A549 (cell line): Measurements from ENCODE around the gene MR1. TPM values are rescaled to one million over a fixed set of nuclear protein-coding genes. Genes with fewer than 3 reads are reported as not detected.

Experiments
- ATAC-seq, 2 experiments: fragments of 200-7000 bp in 1 of 2; fragments of >200 bp in 1 of 2; cut with Nextera tagmentation in 1 of 2; cut with Tn5 transposase in 1 of 2; 3 replicates each; pipeline versions ENCODE4 v1.8.0 to v1.9.1; 2018 to 2020; ENCODE audit warnings: mild to moderate bottlenecking in 1 of 2, moderate library complexity in 1 of 2
- CTCF ChIA-PET: fragments of 300-600 bp; sonication (Branson Sonifier 250); formaldehyde crosslinking; extraction: SDS; loops from one replicate; lab custom pipeline; 2021; ENCODE audit warnings: antibody characterized with exemption, inconsistent platforms; lab: Yijun Ruan, JAX
- POLR2A ChIA-PET: fragments of 350-600 bp; formaldehyde crosslinking; extraction: SDS; loops from one replicate; lab custom pipeline; 2021; ENCODE audit warnings: antibody characterized with exemption, inconsistent platforms; lab: Yijun Ruan, JAX
- DNase-seq, 2 experiments: peaks; one replicate each; pipeline versions ENCODE4 v3.0.0 to v3.0.0-alpha.2; 2011 to 2016; ENCODE audit warnings: low read depth in 1 of 2, low spot score in 1 of 2
- FAIRE-seq: peaks from 2 replicates; lab custom pipeline; 2011; peaks lifted over from hg19 to GRCh38; lab: Jason Lieb, UNC
- H3K27ac ChIP-seq, 2 experiments: fragments of >200 bp; sonication (Bioruptor Twin); formaldehyde crosslinking; 3 replicates each; pipeline ENCODE4 v1.5.1; 2016 to 2017
- H3K4me1 ChIP-seq: fragments of >200 bp; sonication (Bioruptor Twin); formaldehyde crosslinking; 3 replicates; pipeline ENCODE4 v1.6.1; 2016
- H3K4me2 ChIP-seq: fragments of >200 bp; sonication (Bioruptor Twin); formaldehyde crosslinking; 3 replicates; pipeline ENCODE4 v1.6.1; 2016
- H3K4me3 ChIP-seq: fragments of >200 bp; sonication (Bioruptor Twin); formaldehyde crosslinking; 3 replicates; pipeline ENCODE4 v1.5.1; 2016
- H3K9me3 ChIP-seq: fragments of >200 bp; sonication (Bioruptor Twin); formaldehyde crosslinking; 3 replicates; pipeline ENCODE4 v1.6.1; 2016
- ATOH8 ChIP-seq: fragments of 250-450 bp; sonication (Bioruptor Pico); IDR thresholded peaks from 2 replicates; pipeline ENCODE4 v1.5.0; 2020; ENCODE audit warnings: low read depth, mild to moderate bottlenecking, moderate library complexity
- CBX2 ChIP-seq: fragments of 200-600 bp; sonication (generic); IDR thresholded peaks from 2 replicates; pipeline ENCODE4 v1.6.1; 2016; ENCODE audit warnings: low read depth, mild to moderate bottlenecking, borderline replicate concordance
- CEBPB ChIP-seq, 2 experiments: fragments of >200 bp in 1 of 2; sonication (Bioruptor Twin) in 1 of 2; formaldehyde crosslinking in 1 of 2; IDR thresholded peaks; 2 replicates each; pipeline ENCODE4 v1.6.1; 2012 to 2016
- E2F6 ChIP-seq: IDR thresholded peaks from 2 replicates; pipeline ENCODE4 v1.6.1; 2012; ENCODE audit warnings: low read depth, borderline replicate concordance
- EHF ChIP-seq: fragments of 250-450 bp; sonication (Bioruptor Pico); IDR thresholded peaks from 2 replicates; pipeline ENCODE4 v1.5.0; 2020; ENCODE audit warnings: mild to moderate bottlenecking
- EHMT2 ChIP-seq: fragments of 200-600 bp; sonication (generic); IDR thresholded peaks from 2 replicates; pipeline ENCODE4 v1.6.1; 2016; ENCODE audit warnings: antibody characterized with exemption, low read depth, mild to moderate bottlenecking, moderate library complexity
- ELK1 ChIP-seq: fragments of 150-350 bp; IDR thresholded peaks from 2 replicates; pipeline ENCODE4 v1.6.1; 2014; ENCODE audit warnings: low read depth, mild to moderate bottlenecking, low read length
- ESRRA ChIP-seq: fragments of 150-350 bp; IDR thresholded peaks from 2 replicates; pipeline ENCODE4 v1.6.1; 2014; ENCODE audit warnings: mild to moderate bottlenecking, low read length, borderline replicate concordance
- FOSB ChIP-seq: fragments of 250-450 bp; sonication (Bioruptor Pico); IDR thresholded peaks from 2 replicates; pipeline ENCODE4 v1.5.0; 2020; ENCODE audit warnings: mild to moderate bottlenecking, moderate library complexity
- FOSL2 ChIP-seq, 2 experiments: fragments of 450-650 bp in 1 of 2; fragments of >200 bp in 1 of 2; sonication (Bioruptor Twin) in 1 of 2; formaldehyde crosslinking; IDR thresholded peaks; 2 replicates each; pipeline versions ENCODE4 v1.5.0 to v1.6.1; 2016 to 2020; ENCODE audit warnings: mild to moderate bottlenecking in 1 of 2, moderate library complexity in 1 of 2
- FOXS1 ChIP-seq: fragments of 250-450 bp; sonication (Bioruptor Pico); IDR thresholded peaks from 2 replicates; pipeline ENCODE4 v1.5.0; 2020; ENCODE audit warnings: mild to moderate bottlenecking, moderate library complexity
- HDAC2 ChIP-seq: fragments of 200-600 bp; sonication (generic); IDR thresholded peaks from 2 replicates; pipeline ENCODE4 v1.6.1; 2016
- HES2 ChIP-seq: fragments of >200 bp; sonication (Bioruptor Twin); formaldehyde crosslinking; IDR thresholded peaks from 2 replicates; pipeline ENCODE4 v1.6.1; 2016
- HOXA7 ChIP-seq: fragments of 250-450 bp; sonication (Bioruptor Pico); IDR thresholded peaks from 2 replicates; pipeline ENCODE4 v1.5.0; 2020; ENCODE audit warnings: mild to moderate bottlenecking, moderate library complexity
- HOXB13 ChIP-seq: fragments of 250-450 bp; sonication (Bioruptor Pico); IDR thresholded peaks from 2 replicates; pipeline ENCODE4 v1.5.0; 2020; ENCODE audit warnings: low read depth, mild to moderate bottlenecking, moderate library complexity
- JUNB ChIP-seq: fragments of >200 bp; sonication (Bioruptor Twin); formaldehyde crosslinking; IDR thresholded peaks from 2 replicates; pipeline ENCODE4 v1.6.1; 2016
- KDM1A ChIP-seq: fragments of 200-600 bp; sonication (generic); IDR thresholded peaks from 2 replicates; pipeline ENCODE4 v1.6.1; 2016; ENCODE audit warnings: low read depth, mild to moderate bottlenecking
- KDM5A ChIP-seq: fragments of 200-600 bp; sonication (generic); IDR thresholded peaks from 2 replicates; pipeline ENCODE4 v1.6.1; 2016; ENCODE audit warnings: antibody characterized with exemption, mild to moderate bottlenecking
- MAX ChIP-seq: IDR thresholded peaks from 2 replicates; pipeline ENCODE4 v1.6.1; 2012
- MAZ ChIP-seq: fragments of 150-350 bp; IDR thresholded peaks from 2 replicates; pipeline ENCODE4 v1.6.1; 2014; ENCODE audit warnings: antibody characterized with exemption, low read depth, low read length, borderline replicate concordance
- MYC ChIP-seq: IDR thresholded peaks from 2 replicates; pipeline ENCODE4 v1.6.1; 2012; ENCODE audit warnings: mild to moderate bottlenecking, inconsistent platforms, low read length, improper control_type of control experiment, borderline replicate concordance
- NPAS2 ChIP-seq: fragments of 250-450 bp; sonication (Bioruptor Pico); IDR thresholded peaks from 2 replicates; pipeline ENCODE4 v1.8.0; 2022; ENCODE audit warnings: mild to moderate bottlenecking, moderate library complexity, borderline replicate concordance
- PBX3 ChIP-seq: IDR thresholded peaks from 2 replicates; pipeline ENCODE4 v1.6.1; 2012
- PHF8 ChIP-seq: fragments of 200-600 bp; sonication (generic); IDR thresholded peaks from 2 replicates; pipeline ENCODE4 v1.6.1; 2016; ENCODE audit warnings: low read depth, mild to moderate bottlenecking, antibody characterized with exemption, moderate library complexity, borderline replicate concordance
- POLR2A ChIP-seq: IDR thresholded peaks from 2 replicates; pipeline ENCODE4 v1.6.1; 2012; ENCODE audit warnings: mild to moderate bottlenecking, low read length
- RCOR1 ChIP-seq: fragments of 150-350 bp; IDR thresholded peaks from 2 replicates; pipeline ENCODE4 v1.6.1; 2014; ENCODE audit warnings: antibody characterized with exemption, low read length, low read depth
- RNF2 ChIP-seq: fragments of 200-600 bp; sonication (generic); IDR thresholded peaks from 2 replicates; pipeline ENCODE4 v1.6.1; 2016; ENCODE audit warnings: low read depth, mild to moderate bottlenecking, antibody characterized with exemption, moderate library complexity, borderline replicate concordance
- TFCP2L1 ChIP-seq: fragments of 250-450 bp; sonication (Bioruptor Pico); IDR thresholded peaks from 2 replicates; pipeline ENCODE4 v1.5.0; 2021; ENCODE audit warnings: mild to moderate bottlenecking
- ZNF302 ChIP-seq: fragments of 250-450 bp; sonication (Bioruptor Pico); IDR thresholded peaks from 2 replicates; pipeline ENCODE4 v1.9.0; 2021; ENCODE audit warnings: inconsistent platforms, mild to moderate bottlenecking, moderate library complexity
- ZSCAN20 ChIP-seq: fragments of 250-450 bp; sonication (Bioruptor Pico); IDR thresholded peaks from 2 replicates; pipeline ENCODE4 v1.8.0; 2022; ENCODE audit warnings: mild to moderate bottlenecking, moderate library complexity
- WGBS: methylation state at CpG from one replicate; pipeline ENCODE4 v1.1.6; 2017; ENCODE audit errors: missing lambda C conversion rate; 5-methylcytosine and 5-hydroxymethylcytosine counted together
- polyA plus RNA-seq, 4 experiments: library from polyadenylated mRNA; depleted of rRNA in 3 of 4; stranded (reverse); fragments of >200 nt; fragmentation: RNase III in 1 of 4; extraction: RNeasy Plus Mini Kit Qiagen cat#74134 plus additional on column Dnase treatment in 1 of 4; gene quantifications; 2 replicates in 3 of 4; 3 replicates in 1 of 4; pipeline ENCODE4 v1.2.3, GENCODE V29; 2011 to 2017

MR1 gene
- polyA plus RNA-seq, 2 of the 4 experiments (the other 2 are of a cell fraction): 8.3 to 17.2 TPM

GRCh38 chr1:181064011-181064623, 30.3 kb downstream of the MR1 start (continued):
- TF ChIP-seq FOXS1 (CRISPR knock-in tag) (no peak), RCOR1 (no peak)
- TF ChIP-seq, all 56 proteins: peak for 0

GRCh38 chr1:181064702-181065101, 30.9 kb downstream of the MR1 start:
- H3K4me1 ChIP-seq: no peaks in the 10 kb centered on the region
- H3K9me3 ChIP-seq: no peaks in the 10 kb centered on the region
- CTCF ChIA-PET: no interaction called here
- POLR2A ChIA-PET: no interaction called here
- no peak for DNase-seq
- H3K4me3 ChIP-seq: no peak overlapping the region
- no peak for FAIRE-seq
- no peak overlapping the region for H3K27ac ChIP-seq
- TF ChIP-seq HDAC2: no peak
- TF ChIP-seq TFCP2L1: no peak
- TF ChIP-seq MYC: no peak
- TF ChIP-seq NPAS2 (CRISPR knock-in tag): no peak
- no peak for TF ChIP-seq HOXB13 (CRISPR knock-in tag)
- TF ChIP-seq CBX2: no peak
- no peak for TF ChIP-seq FOSL2 (IDR thresholded peaks at IDR 0.05)
- TF ChIP-seq FOSL2 (CRISPR knock-in tag; IDR thresholded peaks at IDR 0.05): no peak
- TF ChIP-seq MAX: no peak
- TF ChIP-seq RNF2: no peak
- TF ChIP-seq E2F6: no peak
- TF ChIP-seq ZSCAN20 (CRISPR knock-in tag): no peak
- no peak for TF ChIP-seq CEBPB (IDR thresholded peaks at IDR 0.05)
- H3K4me2 ChIP-seq: no peak overlapping the region
- ATAC-seq: no peak
- WGBS: 4% methylated on average over 1 of the region's 1 CpG

GRCh38 chr1:181073638-181074037, 39.9 kb downstream of the MR1 start:
- H3K4me2 ChIP-seq: peak overlapping the region; percentile 52
- POLR2A ChIA-PET: interaction anchor here (1.8 kb wide), 1 partner anchor 16 kb away, joined by 5 read pairs; no protein-coding TSS in a partner anchor
- peak; percentile 68 to 78 for ATAC-seq
- CTCF ChIA-PET: interaction anchor here (1.7 to 1.9 kb wide), 2 partner anchors 35 to 69 kb away, joined by 7 to 11 read pairs; no protein-coding TSS in a partner anchor
- 30% methylated on average over 10 of the region's 10 CpGs for WGBS
- H3K4me3 ChIP-seq: no peak overlapping the region
- FAIRE-seq: no peak
- H3K9me3 ChIP-seq: no peaks in the 10 kb centered on the region
- H3K27ac ChIP-seq: peak overlapping the region; percentile 64 to 87; a peak in 5 of 6 replicates
- H3K4me1 ChIP-seq: peaks cover 55% of the 10 kb centered on the region
- DNase-seq: peak; percentile 69 to 88
- TF ChIP-seq ZNF302 (CRISPR knock-in tag) (no peak), POLR2A (no peak), EHF (CRISPR knock-in tag) (no peak), HES2 (no peak), ZSCAN20 (CRISPR knock-in tag) (no peak), ATOH8 (CRISPR knock-in tag) (no peak), PHF8 (no peak), ELK1 (no peak), JUNB (peak; percentile 50), ESRRA (no peak), KDM1A (no peak), MAZ (no peak), HDAC2 (no peak), HOXA7 (CRISPR knock-in tag) (no peak), TFCP2L1 (no peak), EHMT2 (no peak), KDM5A (no peak), E2F6 (no peak), FOSB (CRISPR knock-in tag) (no peak), MYC (no peak), PBX3 (no peak)
